Ovary (tissue), 3 donors: ENCODE measurements around the gene STX4.

ENCODE experiments used
- CTCF ChIP-seq, 3 donors: fragments of 450-650 bp in 2 of 3; fragments of 200-600 bp in 1 of 3; IDR thresholded peaks; one replicate each; pipeline versions ENCODE4 v1.5.1 to v1.8.0; 2016 to 2022; ENCODE audit warnings: antibody characterized with exemption in 3 of 3, mild to moderate bottlenecking in 1 of 3
- EP300 ChIP-seq: sonication (generic); formaldehyde crosslinking; IDR thresholded peaks from one replicate; pipeline ENCODE4 v1.6.1; 2017; ENCODE audit warnings: antibody characterized with exemption
- POLR2A ChIP-seq: fragments of 450-650 bp; IDR thresholded peaks from one replicate; pipeline ENCODE4 v1.6.1; 2017; ENCODE audit warnings: antibody characterized with exemption, mild to moderate bottlenecking, moderate library complexity
- donor health status: DM: no; HTN: no; CAD: no.

- TF ChIP-seq CTCF (IDR thresholded peaks at IDR 0.05) (no peak), EP300 (no peak), POLR2A (no peak)
These were observed 29.6 kb upstream of the STX4 start for GRCh38 chr16:31003744-31004143.
